Right lung (tissue), 5 donors: ENCODE data around the gene PNKP. TPM values are rescaled to one million over a fixed set of nuclear protein-coding genes. Genes with fewer than 3 reads are reported as not detected.

Experiments
- DNase-seq, 2 donors: peaks; one replicate each; pipeline ENCODE4 v3.0.0-alpha.2; 2013
- polyA plus RNA-seq, 5 donors: library from polyadenylated mRNA; unstranded; fragments of 120-200 nt; gene quantifications; one replicate each; pipeline versions ENCODE4 v1.2.1 to v1.2.3, GENCODE V29; 2013; ENCODE audit warnings: inconsistent platforms in 1 of 5, low replicate concordance in 1 of 5; ENCODE audit not compliant: insufficient read length in 5 of 5, insufficient read depth in 1 of 5

The PNKP gene
- polyA plus RNA-seq, 5 donors, result 54.1 to 76.4 (median 59.0) TPM

DNA sequence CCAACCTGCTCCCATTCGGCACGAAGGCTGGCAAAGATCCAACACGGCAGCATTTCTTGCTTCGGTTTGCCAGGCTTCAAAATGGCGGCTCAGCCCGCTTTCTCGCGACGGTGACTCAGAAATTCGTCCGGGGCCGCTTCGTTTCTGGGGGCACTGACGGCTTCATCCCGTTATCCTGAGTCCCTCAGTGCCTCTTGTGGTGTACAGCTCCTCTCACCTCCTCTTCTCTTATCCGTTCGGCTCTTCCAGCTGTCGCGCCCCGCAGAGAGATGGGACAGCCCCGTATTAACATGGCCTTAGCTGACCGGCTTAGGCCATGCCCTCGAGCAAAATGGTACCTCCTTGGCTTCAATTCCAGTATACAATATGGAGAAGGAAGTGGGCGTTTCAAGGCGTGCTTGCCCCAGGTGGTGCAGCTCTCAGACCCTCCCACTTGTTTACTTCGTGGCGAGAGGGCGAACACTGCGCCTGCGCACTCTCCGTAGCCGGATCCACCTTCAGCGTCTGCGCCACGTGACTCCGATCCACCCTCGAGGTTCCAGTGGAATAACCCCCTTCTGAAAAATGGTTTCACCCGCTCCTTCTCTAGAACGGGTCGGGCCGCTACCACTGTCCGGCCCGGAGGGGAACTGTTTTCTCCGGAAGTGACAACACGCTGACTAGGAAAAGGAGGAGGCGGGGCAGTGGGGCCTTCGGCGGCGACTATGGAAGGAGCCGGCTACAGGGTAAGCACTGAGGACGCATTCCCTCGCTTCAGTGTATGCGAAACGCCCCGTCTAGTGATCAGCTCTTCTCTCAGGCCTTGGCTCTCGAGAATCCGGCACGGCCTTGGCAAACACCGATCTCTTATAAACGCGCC lies 9.9 kb upstream of the PNKP start, which contains the start of the genes AKT1S1 and TBC1D17:
TSS of gene AKT1S1 (minus strand) at position 336 of the 859 bp plus-strand sequence. CDS start 4,060 bp downstream, outside the sequence.
TSS of gene TBC1D17 (plus strand) at position 683 of the 859 bp plus-strand sequence. CDS start at position 705, 22 bp downstream.
- peak; percentile 100 for DNase-seq

GRCh38 chr19:49876422-49877019 lies 9.1 kb upstream of the PNKP start:
- DNase-seq, result peak; percentile 99

DNA sequence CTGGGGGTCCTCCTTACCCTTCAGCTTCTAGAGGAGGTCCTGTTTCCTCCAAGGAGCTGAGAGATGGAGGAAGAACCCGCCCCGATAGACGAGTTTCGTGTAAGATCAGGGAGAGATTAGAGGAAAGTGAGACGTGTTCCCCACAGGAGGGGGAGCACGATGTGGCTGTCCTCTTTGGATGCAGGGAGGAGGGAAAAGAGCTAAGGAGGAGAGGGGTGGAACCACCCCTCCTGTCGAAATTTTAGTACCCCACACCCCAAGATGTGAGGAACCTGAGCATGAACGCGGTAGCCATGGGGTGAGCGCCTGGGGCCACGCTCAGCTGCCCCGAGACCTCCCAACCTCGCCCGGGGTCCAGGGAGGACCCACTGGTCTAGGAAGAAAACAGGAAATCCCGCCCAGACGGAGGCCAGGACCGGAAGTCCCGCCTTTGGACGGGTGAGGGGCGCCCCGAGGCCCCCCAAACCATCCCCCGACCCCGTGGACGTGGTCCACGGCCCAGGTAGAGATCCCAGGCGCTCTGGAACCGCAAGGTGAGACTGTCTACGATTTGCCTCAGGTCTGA lies 8.6 kb upstream of the PNKP start:
- DNase-seq, result peak; percentile 62 to 67

GRCh38 chr19:49875177-49875576 lies 7.8 kb upstream of the PNKP start:
- no peak for DNase-seq

- DNase-seq, result no peak
Observed at GRCh38 chr19:49874503-49875157, 7.3 kb upstream of the PNKP start.

GRCh38 chr19:49873834-49874233 lies 6.5 kb upstream of the PNKP start:
- no peak for DNase-seq

- no peak for DNase-seq
Observed at GRCh38 chr19:49873129-49873521, 5.7 kb upstream of the PNKP start.

GRCh38 chr19:49872245-49873128 lies 5.1 kb upstream of the PNKP start:
- DNase-seq, result no peak

- DNase-seq, result no peak
Observed at GRCh38 chr19:49871349-49871985, 4.1 kb upstream of the PNKP start.

DNA sequence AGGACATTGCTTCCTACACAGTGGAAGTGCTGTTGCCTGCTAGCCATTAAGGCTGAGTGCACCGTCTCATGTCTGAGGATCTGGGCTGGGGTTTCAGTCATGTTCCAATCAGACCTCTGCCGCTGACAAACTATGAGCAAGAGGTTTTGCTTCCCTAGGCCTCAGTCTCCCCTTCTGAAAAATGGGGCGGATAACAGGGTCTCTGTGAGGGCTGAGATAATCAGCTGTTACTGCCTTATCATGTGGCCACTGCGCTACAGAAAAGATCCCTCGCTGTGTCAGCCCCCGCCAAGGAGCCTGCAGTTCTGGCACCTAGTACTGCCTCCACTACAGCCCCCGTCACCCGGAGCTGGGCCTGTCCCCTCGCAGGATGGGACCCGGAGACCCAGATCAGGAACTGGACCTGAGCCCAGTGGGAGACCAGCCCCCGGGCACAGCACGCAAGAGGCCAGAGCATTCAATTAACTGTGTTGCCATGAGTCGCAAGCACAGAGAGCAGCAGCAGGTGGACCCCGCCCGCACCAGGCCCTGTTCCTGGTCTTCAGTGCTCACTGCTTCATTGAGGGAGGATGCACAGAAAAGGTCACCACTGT lies 3.0 kb upstream of the PNKP start:
- DNase-seq, result no peak

- DNase-seq, result peak; percentile 99
Observed at GRCh38 chr19:49869484-49870308, 2.3 kb upstream of the PNKP start.

DNA sequence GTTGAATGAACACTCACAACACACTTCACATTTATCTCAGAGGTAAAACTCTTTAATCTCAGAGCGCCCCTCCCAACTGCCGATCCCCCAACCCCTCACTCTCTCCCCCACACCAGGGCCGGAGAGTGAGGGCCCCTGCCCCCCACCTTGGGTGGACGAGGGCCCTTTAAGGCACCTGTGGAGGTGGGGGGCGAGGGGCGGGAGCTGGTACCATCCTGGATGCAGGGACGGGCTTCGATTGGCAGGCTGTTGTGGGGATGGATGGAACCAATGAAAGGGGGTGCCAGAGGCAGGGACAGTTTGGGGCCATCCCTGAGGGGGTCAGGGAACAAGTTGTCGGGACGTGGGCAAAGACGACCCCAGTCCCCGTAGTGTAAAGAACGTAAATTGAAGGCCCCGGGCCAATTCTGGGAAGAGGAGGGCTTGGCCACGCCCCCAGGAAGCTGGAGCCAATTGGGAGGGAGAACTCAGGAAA lies 1.7 kb upstream of the PNKP start:
- DNase-seq, result no peak

DNA sequence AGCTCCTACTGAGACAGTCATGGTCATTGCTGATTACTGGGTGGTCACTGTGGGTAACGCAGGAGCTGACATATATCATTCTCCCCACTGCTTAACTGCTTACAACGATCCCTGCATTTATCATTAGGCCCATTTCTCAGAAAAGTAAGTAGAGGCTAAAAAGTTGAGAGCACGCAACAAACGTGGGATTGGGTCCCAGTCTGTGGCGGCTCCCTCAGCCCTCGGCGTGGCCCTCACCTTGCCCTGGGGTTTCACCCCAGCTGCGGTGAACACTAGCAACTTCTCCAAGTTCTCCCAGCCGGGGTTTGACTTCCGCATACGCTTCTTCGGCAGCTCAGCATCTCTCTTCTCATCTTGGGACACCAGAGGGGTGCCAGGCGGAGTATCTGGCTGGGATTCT lies 2.5 kb downstream of the PNKP start:
- DNase-seq, result no peak

DNA sequence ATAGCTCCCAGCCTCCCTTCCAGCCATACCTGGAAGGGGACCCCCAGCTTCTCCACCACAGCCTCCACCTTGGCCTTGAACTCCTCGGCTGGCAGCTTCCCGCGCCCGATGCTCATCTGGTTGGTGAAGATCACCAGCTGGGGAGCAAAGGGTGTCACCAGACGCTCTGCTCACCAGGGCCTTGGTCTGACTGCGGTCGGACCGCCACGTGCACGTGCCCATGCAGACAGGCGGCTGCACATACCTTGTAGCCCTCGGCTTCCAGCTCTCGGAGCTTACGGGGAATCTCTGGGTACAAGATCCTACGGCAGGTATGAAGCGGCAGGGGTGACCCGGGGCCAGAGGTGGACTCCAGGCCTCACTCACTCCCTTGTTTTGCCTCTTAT lies 3.4 kb downstream of the PNKP start:
- DNase-seq, result no peak

- no peak for DNase-seq
Observed at GRCh38 chr19:49863254-49863934, 4.0 kb downstream of the PNKP start.

DNA sequence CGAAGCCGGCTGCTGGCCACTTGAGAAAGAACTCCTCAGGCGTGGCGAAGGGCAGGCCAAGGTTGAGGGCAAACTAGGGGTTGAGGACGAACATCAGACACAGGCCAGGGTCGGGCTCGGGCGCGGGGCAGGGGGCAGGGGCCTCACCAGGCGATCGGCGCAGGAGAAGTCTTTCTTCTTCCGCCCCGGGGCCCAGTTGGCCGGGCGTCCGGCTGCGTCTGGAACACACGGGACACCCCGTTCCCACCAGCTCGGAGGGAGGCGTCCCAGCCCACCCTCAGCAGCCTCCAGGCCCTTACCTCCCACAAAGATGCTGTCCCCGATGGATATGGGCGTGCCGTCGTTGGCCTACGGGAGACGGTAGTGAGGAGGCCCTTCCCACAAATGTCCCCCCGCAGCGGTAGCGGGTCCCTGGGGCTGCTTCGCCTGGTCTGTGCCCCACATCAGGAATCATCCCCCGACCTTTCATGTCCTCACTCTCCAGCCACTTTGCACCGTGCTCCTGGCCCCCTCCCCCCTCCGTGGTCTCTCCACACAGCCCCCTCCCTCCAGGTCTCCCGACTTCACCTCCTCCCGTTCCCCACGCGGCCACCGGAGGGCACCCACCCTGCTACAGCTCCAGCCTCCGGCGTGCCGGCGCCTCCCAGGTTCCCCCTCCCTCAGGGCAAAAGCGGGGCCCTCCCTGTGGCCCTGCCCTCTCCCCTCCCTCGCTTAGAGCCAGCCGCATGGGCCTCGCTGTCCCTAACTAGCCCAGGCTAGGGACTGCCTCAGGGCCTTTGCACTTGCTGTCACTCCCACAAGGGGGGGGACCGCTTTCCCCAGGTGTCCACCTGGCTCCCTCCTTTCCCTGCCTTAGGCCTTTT lies 4.8 kb downstream of the PNKP start:
- DNase-seq, result no peak

DNA sequence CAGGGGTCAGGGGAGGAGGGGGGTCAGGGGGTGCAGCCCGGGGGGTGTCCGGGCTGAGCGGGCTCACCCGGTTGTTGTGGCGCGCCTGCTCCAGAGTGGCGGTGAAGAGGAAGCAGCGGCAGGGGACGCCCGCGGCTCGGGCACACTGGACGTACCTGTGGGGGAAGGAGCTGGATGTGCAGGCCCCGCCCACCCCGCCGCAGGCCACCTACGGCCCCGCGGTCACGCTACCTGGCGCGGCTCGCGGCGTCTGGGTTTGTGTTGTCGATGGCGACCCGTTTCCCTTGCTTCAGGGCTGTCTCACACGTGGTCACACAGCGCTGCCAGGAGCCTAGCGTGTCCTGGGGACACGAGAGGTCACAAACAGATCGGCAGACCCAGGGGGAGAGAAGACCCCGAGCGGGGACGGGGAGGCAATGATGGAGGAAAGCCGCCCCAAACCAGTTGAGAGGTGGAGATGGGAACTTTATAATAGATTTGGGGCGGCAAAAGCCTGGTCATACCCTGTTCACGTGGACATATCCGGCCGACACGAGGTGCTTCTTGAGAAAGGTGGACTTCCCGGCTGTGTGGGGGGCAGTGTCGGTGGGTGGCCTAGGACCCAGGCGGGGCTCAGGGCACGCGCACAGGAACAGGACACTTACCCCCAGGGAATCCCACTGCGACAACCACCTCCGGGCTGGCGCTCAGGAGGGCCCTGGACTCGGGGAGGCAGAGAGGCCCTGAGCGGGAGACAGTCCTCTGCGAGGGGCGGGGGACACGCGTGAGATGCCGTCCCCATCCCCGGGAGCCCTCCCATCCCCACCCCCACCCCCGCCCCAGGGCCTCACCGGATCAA lies 5.6 kb downstream of the PNKP start:
- DNase-seq, result no peak
